Right lobe of liver (tissue), 4 donors: ENCODE measurements around the gene EIF2S1.

ENCODE experiments used
- CTCF ChIP-seq, 4 donors: fragments of 200-600 bp in 3 of 4; fragments of 450-650 bp in 1 of 4; IDR thresholded peaks; one replicate each; pipeline versions ENCODE4 v1.5.1 to v1.8.0; 2016 to 2022; ENCODE audit warnings: antibody characterized with exemption in 4 of 4, mild to moderate bottlenecking in 2 of 4
- POLR2A ChIP-seq: fragments of 450-650 bp; IDR thresholded peaks from one replicate; pipeline ENCODE4 v1.6.1; 2017; ENCODE audit warnings: antibody characterized with exemption, mild to moderate bottlenecking
- donor health status: DM: no; HTN: no; CAD: no.
- donor health status: DM: no; HTN: no; CAD: no.
- donor health status: DM: no; HTN: yes; CAD: no.

GRCh38 chr14:67387195-67387594 is 27.1 kb downstream of the EIF2S1 start:
- no peak for TF ChIP-seq CTCF (IDR thresholded peaks at IDR 0.05)
- no peak for TF ChIP-seq POLR2A
